ENCODE measurements around the gene SCML2. TPM values are rescaled to one million over a fixed set of nuclear protein-coding genes. Genes with fewer than 3 reads are reported as not detected.

The SCML2 gene
- total RNA-seq = 2.8 to 3.3 TPM (median 3.0 TPM) in 3 replicates
- long read RNA-seq, full-length matches to known transcripts = 2 of 8 reads
- long read RNA-seq, partial matches to known transcripts = 0 of 8 reads
- long read RNA-seq, other reads (novel, unspliced or antisense) = 6 of 8 reads

GRCh38 chrX:18354369-18355223 lies at the start of gene SCML2:
Gene SCML2, minus strand, starts transcription at chrX:18354688. Its CDS starts 20,617 bp downstream, at chrX:18334071.
- no peaks in the 10 kb centered on the region for H3K9me3 Mint-ChIP-seq (ENCODE audit: low read depth)
- H3K36me3 Mint-ChIP-seq (ENCODE audit: low read depth) = no peaks in the 10 kb centered on the region
- peak within 1 kb of the TSS; percentile 61 for H3K27ac Mint-ChIP-seq (ENCODE audit: unreplicated experiment)
- DNase-seq (ENCODE audit: low spot score) = no peak
- peak; percentile 32 for TF ChIP-seq CTCF (IDR thresholded peaks at IDR 0.05)
- peak within 1 kb of the TSS; percentile 83 for H3K4me3 Mint-ChIP-seq (ENCODE audit: unreplicated experiment)
- H3K4me1 Mint-ChIP-seq (ENCODE audit: low read depth) = peaks cover 8% of the 10 kb centered on the region
- peaks cover 11% of the 10 kb centered on the region for H3K27me3 Mint-ChIP-seq (ENCODE audit: low read depth)

- H3K27me3 Mint-ChIP-seq (ENCODE audit: low read depth) = no peaks in the 10 kb centered on the region
- DNase-seq (ENCODE audit: low spot score) = no peak
- peaks cover 16% of the 10 kb centered on the region for H3K9me3 Mint-ChIP-seq (ENCODE audit: low read depth)
Measured at GRCh38 chrX:18401848-18402213, 47.3 kb upstream of the SCML2 start.

GRCh38 chrX:18394477-18394876 lies 40.0 kb upstream of the SCML2 start:
- no peak for DNase-seq (ENCODE audit: low spot score)
- Mint-ChIP-seq H3K9me3 (ENCODE audit: low read depth) (no peaks in the 10 kb centered on the region), H3K4me1 (ENCODE audit: low read depth) (no peaks in the 10 kb centered on the region), H3K36me3 (ENCODE audit: low read depth) (no peaks in the 10 kb centered on the region), H3K4me3 (ENCODE audit: unreplicated experiment) (no peak overlapping the region), H3K27me3 (ENCODE audit: low read depth) (no peaks in the 10 kb centered on the region), H3K27ac (ENCODE audit: unreplicated experiment) (no peak overlapping the region)
- no peak for TF ChIP-seq CTCF (IDR thresholded peaks at IDR 0.05)

More at GRCh38 chrX:18401848-18402213, 47.3 kb upstream of the SCML2 start:
- Mint-ChIP-seq H3K27ac (ENCODE audit: unreplicated experiment) (no peak overlapping the region), H3K36me3 (ENCODE audit: low read depth) (peaks cover 2% of the 10 kb centered on the region), H3K4me3 (ENCODE audit: unreplicated experiment) (no peak overlapping the region), H3K4me1 (ENCODE audit: low read depth) (peaks cover 2% of the 10 kb centered on the region)
- TF ChIP-seq CTCF (IDR thresholded peaks at IDR 0.05) = no peak

GRCh38 chrX:18390941-18391538 lies 36.6 kb upstream of the SCML2 start:
- peak; percentile 95 for TF ChIP-seq CTCF (IDR thresholded peaks at IDR 0.05)
- no peak for DNase-seq (ENCODE audit: low spot score)
- H3K4me1 Mint-ChIP-seq (ENCODE audit: low read depth) = no peaks in the 10 kb centered on the region
- no peaks in the 10 kb centered on the region for H3K36me3 Mint-ChIP-seq (ENCODE audit: low read depth)
- no peak overlapping the region for H3K4me3 Mint-ChIP-seq (ENCODE audit: unreplicated experiment)
- no peaks in the 10 kb centered on the region for H3K27me3 Mint-ChIP-seq (ENCODE audit: low read depth)
- no peak overlapping the region for H3K27ac Mint-ChIP-seq (ENCODE audit: unreplicated experiment)
- H3K9me3 Mint-ChIP-seq (ENCODE audit: low read depth) = no peaks in the 10 kb centered on the region

GRCh38 chrX:18389966-18390365 lies 35.5 kb upstream of the SCML2 start:
- Mint-ChIP-seq H3K36me3 (ENCODE audit: low read depth) (no peaks in the 10 kb centered on the region), H3K4me3 (ENCODE audit: unreplicated experiment) (no peak overlapping the region), H3K27me3 (ENCODE audit: low read depth) (no peaks in the 10 kb centered on the region), H3K9me3 (ENCODE audit: low read depth) (no peaks in the 10 kb centered on the region), H3K4me1 (ENCODE audit: low read depth) (no peaks in the 10 kb centered on the region), H3K27ac (ENCODE audit: unreplicated experiment) (no peak overlapping the region)
- no peak for DNase-seq (ENCODE audit: low spot score)
- no peak for TF ChIP-seq CTCF (IDR thresholded peaks at IDR 0.05)
